SU-DHL-6 (cell line): ENCODE results near the gene PLXDC1.
A peak's percentile ranks its signal among the peaks of the same experiment; 100 is the strongest.

Experiments
- H2AFZ ChIP-seq: fragments of 200-600 bp; sonication (generic); 2 replicates; pipeline ENCODE4 v1.6.1; 2014; ENCODE audit warnings: low read depth, mild to moderate bottlenecking, moderate library complexity, mixed read lengths, antibody characterized with exemption, low read length; ENCODE audit not compliant: severe bottlenecking
- H3F3A ChIP-seq: fragments of 200-600 bp; shearing (Covaris generic); 2 replicates; pipeline ENCODE4 v1.6.0; 2016; ENCODE audit warnings: antibody characterized with exemption, mild to moderate bottlenecking; ENCODE audit not compliant: insufficient read depth
- H3K27ac ChIP-seq: fragments of 200-600 bp; sonication (generic); 2 replicates; pipeline ENCODE4 v1.5.1; 2016; ENCODE audit warnings: low read depth, mild to moderate bottlenecking, low read length, moderate library complexity, mixed read lengths
- H3K27me3 ChIP-seq: fragments of 200-600 bp; sonication (generic), shearing (Covaris generic); 2 replicates; pipeline ENCODE4 v1.6.0; 2014; ENCODE audit warnings: mild to moderate bottlenecking, low read length
- H3K36me3 ChIP-seq: fragments of 200-600 bp; sonication (generic); 2 replicates; pipeline ENCODE4 v1.6.1; 2014; ENCODE audit warnings: mild to moderate bottlenecking, low read length, mixed read lengths
- H3K4me2 ChIP-seq: fragments of 300-600, 200-600 bp; shearing (Covaris generic), sonication (generic); 2 replicates; pipeline ENCODE4 v1.6.0; 2014; ENCODE audit warnings: low read length, low read depth, mild to moderate bottlenecking; ENCODE audit not compliant: poor library complexity, severe bottlenecking
- H3K4me3 ChIP-seq: fragments of 200-600 bp; sonication (generic); 2 replicates; pipeline ENCODE4 v1.5.1; 2014; ENCODE audit warnings: antibody characterized with exemption, low read length, mild to moderate bottlenecking, mixed read lengths; ENCODE audit not compliant: insufficient read depth, poor library complexity, severe bottlenecking
- H3K79me2 ChIP-seq: fragments of 200-600 bp; sonication (generic); 2 replicates; pipeline ENCODE4 v1.6.1; 2014; ENCODE audit warnings: mild to moderate bottlenecking, low read length, moderate library complexity; ENCODE audit not compliant: insufficient read depth
- H3K9ac ChIP-seq: fragments of 200-600 bp; sonication (generic); 2 replicates; pipeline ENCODE4 v1.7.0; 2014; ENCODE audit warnings: mild to moderate bottlenecking, low read length
- H3K9me2 ChIP-seq: fragments of 200-600 bp; sonication (generic); replicated peaks from 2 replicates; pipeline ENCODE4 v1.6.1; 2014; ENCODE audit warnings: low read length; ENCODE audit not compliant: insufficient read depth
- H3K9me3 ChIP-seq: fragments of 200-600 bp; sonication (generic); 2 replicates; pipeline ENCODE4 v1.6.1; 2014; ENCODE audit warnings: low read length, mixed read lengths; ENCODE audit not compliant: insufficient read depth
- H4K20me1 ChIP-seq: fragments of 200-600 bp; sonication (generic); 2 replicates; pipeline ENCODE4 v1.6.1; 2014; ENCODE audit warnings: low read depth, mild to moderate bottlenecking, antibody characterized with exemption, low read length, moderate library complexity, mixed read lengths
- EZH2phosphoT487 ChIP-seq: fragments of 200-600 bp; sonication (generic), shearing (Covaris generic); conservative IDR thresholded peaks from 2 replicates; pipeline ENCODE4 v1.6.1; 2018; ENCODE audit warnings: mild to moderate bottlenecking, antibody characterized with exemption, low read length, moderate library complexity, mixed read lengths
- TF ChIP-seq, protein P1 (sequence below): fragments of 200-600 bp; sonication (generic); IDR thresholded peaks from one replicate; pipeline ENCODE4 v1.5.1; 2017; ENCODE audit warnings: antibody characterized with exemption, mild to moderate bottlenecking, low read length, moderate library complexity; ENCODE audit not compliant: insufficient read depth, poor library complexity, severe bottlenecking

Gene PLXDC1

GRCh38 chr17:39155654-39156053 lies 4.2 kb upstream of the PLXDC1 start:
- Histone ChIP-seq H3F3A (no peaks in the 10 kb centered on the region), H3K79me2 (no peaks in the 10 kb centered on the region), H4K20me1 (no peaks in the 10 kb centered on the region), H3K9ac (no peak overlapping the region), H3K4me3 (no peak overlapping the region), H3K27ac (no peak overlapping the region), H3K36me3 (no peaks in the 10 kb centered on the region), H3K9me2 (no peaks in the 10 kb centered on the region), H3K27me3 (no peaks in the 10 kb centered on the region), H3K4me2 (no peak overlapping the region), H2AFZ (no peak overlapping the region), H3K9me3 (no peaks in the 10 kb centered on the region)
- TF ChIP-seq EZH2phosphoT487, result no peak
- TF ChIP-seq, protein P1, sequence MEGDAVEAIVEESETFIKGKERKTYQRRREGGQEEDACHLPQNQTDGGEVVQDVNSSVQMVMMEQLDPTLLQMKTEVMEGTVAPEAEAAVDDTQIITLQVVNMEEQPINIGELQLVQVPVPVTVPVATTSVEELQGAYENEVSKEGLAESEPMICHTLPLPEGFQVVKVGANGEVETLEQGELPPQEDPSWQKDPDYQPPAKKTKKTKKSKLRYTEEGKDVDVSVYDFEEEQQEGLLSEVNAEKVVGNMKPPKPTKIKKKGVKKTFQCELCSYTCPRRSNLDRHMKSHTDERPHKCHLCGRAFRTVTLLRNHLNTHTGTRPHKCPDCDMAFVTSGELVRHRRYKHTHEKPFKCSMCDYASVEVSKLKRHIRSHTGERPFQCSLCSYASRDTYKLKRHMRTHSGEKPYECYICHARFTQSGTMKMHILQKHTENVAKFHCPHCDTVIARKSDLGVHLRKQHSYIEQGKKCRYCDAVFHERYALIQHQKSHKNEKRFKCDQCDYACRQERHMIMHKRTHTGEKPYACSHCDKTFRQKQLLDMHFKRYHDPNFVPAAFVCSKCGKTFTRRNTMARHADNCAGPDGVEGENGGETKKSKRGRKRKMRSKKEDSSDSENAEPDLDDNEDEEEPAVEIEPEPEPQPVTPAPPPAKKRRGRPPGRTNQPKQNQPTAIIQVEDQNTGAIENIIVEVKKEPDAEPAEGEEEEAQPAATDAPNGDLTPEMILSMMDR, result no peak

DNA sequence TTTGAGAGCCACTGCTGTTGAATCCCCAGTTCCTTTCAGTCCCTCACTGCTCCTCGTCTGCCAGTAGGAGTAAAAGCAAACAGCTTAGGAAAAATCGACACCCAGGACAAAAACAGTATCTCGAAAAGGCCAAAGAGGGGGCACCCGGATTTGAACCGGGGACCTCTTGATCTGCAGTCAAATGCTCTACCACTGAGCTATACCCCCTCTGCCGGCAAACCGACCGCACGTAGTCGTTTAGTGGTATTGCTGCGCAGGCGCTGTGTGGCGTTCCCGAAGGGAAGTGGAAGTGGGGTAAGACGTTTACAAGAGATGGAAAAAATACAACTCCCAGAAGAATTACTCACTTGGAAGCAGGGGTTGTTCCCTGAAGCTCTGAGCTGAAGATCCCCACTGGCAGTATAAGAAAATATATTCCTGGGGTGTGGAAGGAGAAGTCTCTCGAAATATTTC lies 2.2 kb upstream of the PLXDC1 start:
- H3F3A ChIP-seq, result no peaks in the 10 kb centered on the region
- peak overlapping the region; percentile 77 for H3K9ac ChIP-seq

GRCh38 chr17:39151943-39152818 lies 744 bp upstream of the PLXDC1 start:
- Histone ChIP-seq H3K27ac (no peak overlapping the region), H3K4me2 (peak overlapping the region; percentile 73), H2AFZ (peak overlapping the region; percentile 42), H3K36me3 (no peaks in the 10 kb centered on the region), H3K27me3 (no peaks in the 10 kb centered on the region), H3K79me2 (no peaks in the 10 kb centered on the region), H4K20me1 (no peaks in the 10 kb centered on the region), H3K9me3 (no peaks in the 10 kb centered on the region), H3K9me2 (no peaks in the 10 kb centered on the region), H3K4me3 (no peak overlapping the region), H3K9ac (no peak overlapping the region), H3F3A (no peaks in the 10 kb centered on the region)
- TF ChIP-seq, protein P1, result no peak

More for the DNA sequence above, 2.2 kb upstream of the PLXDC1 start:
- Histone ChIP-seq H2AFZ (peak overlapping the region; percentile 95), H3K4me2 (peak overlapping the region; percentile 73), H3K27ac (peak overlapping the region; percentile 66), H3K36me3 (no peaks in the 10 kb centered on the region), H3K9me3 (no peaks in the 10 kb centered on the region), H3K4me3 (peak overlapping the region; percentile 74), H3K79me2 (no peaks in the 10 kb centered on the region), H4K20me1 (no peaks in the 10 kb centered on the region), H3K27me3 (no peaks in the 10 kb centered on the region), H3K9me2 (no peaks in the 10 kb centered on the region)
- TF ChIP-seq EZH2phosphoT487, result no peak
- TF ChIP-seq, protein P1, result no peak
